GM21423 (cell line): Measurements from ENCODE around the gene TIGD6.
"Not testable (repeated sequence)": the region's sequence is repeated elsewhere in the genome, so short reads cannot be mapped to it uniquely, and the experiment has no call there.

ENCODE experiments used
- ATAC-seq: cut with Tn5 transposase; IDR thresholded peaks from one replicate; pipeline ENCODE4 v1.9.1; 2021; ENCODE audit warnings: mild to moderate bottlenecking, moderate library complexity; ENCODE audit not compliant: unreplicated experiment

TIGD6 gene

GRCh38 chr5:149943177-149943949 lies 57.1 kb downstream of the TIGD6 start:
- not testable (repeated sequence) for ATAC-seq
